ENCODE data around the gene TUBA3C.
"Not testable (repeated sequence)": the region's sequence is repeated elsewhere in the genome, so short reads cannot be mapped to it uniquely, and the experiment has no call there.

DNA sequence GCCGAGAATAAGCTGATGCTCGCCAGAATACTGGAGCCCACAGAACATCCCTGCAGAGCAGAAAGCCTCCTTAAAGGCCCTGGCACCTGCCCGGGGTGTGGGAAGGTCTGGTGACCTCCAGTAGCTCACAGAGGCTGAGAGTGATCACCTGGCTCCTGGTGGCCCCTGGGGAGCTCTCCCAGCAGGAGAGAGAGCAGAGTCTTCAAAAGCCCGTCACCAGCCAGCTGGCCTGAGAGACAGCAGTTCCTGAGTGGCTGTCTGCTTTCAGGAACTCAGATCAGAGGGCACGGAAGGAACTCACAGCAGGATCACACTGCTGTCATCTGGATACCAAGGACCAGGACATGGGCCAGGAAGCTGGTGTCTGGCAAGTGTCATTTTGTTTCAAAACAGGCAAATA is 7.7 kb upstream of the TUBA3C start:
- TF ChIP-seq, protein P1, sequence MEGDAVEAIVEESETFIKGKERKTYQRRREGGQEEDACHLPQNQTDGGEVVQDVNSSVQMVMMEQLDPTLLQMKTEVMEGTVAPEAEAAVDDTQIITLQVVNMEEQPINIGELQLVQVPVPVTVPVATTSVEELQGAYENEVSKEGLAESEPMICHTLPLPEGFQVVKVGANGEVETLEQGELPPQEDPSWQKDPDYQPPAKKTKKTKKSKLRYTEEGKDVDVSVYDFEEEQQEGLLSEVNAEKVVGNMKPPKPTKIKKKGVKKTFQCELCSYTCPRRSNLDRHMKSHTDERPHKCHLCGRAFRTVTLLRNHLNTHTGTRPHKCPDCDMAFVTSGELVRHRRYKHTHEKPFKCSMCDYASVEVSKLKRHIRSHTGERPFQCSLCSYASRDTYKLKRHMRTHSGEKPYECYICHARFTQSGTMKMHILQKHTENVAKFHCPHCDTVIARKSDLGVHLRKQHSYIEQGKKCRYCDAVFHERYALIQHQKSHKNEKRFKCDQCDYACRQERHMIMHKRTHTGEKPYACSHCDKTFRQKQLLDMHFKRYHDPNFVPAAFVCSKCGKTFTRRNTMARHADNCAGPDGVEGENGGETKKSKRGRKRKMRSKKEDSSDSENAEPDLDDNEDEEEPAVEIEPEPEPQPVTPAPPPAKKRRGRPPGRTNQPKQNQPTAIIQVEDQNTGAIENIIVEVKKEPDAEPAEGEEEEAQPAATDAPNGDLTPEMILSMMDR (IDR thresholded peaks at IDR 0.05; ENCODE audit: poor library complexity, severe bottlenecking): not testable (repeated sequence)
- not testable (repeated sequence) for TF ChIP-seq EP300 (conservative IDR thresholded peaks at IDR 0.05; ENCODE audit: poor library complexity, severe bottlenecking); MXI1 (conservative IDR thresholded peaks at IDR 0.05; ENCODE audit: poor library complexity, severe bottlenecking); RAD21 (conservative IDR thresholded peaks at IDR 0.05)
